NCI-H187 treated with DMSO at 0.1 percent for 48 hours (cell line): ENCODE data around the gene RPAP2.
"Not testable (repeated sequence)": the region's sequence is repeated elsewhere in the genome, so short reads cannot be mapped to it uniquely, and the experiment has no call there.

Experiments used
- DNase-seq: peaks from one replicate; lab custom pipeline; 2025; lab: John Stamatoyannopoulos, UW

Gene RPAP2

GRCh38 chr1:92298573-92299476, at the start of gene RPAP2, which contains the start of gene GLMN:
TSS of gene RPAP2 (plus strand) at chr1:92299059. CDS start at chr1:92299074, 15 bp downstream.
TSS of gene GLMN (minus strand) at chr1:92298987. CDS start at chr1:92297999, 988 bp downstream.
- DNase-seq = no peak

- DNase-seq = not testable (repeated sequence)
Observed at GRCh38 chr1:92254714-92255113, 44.1 kb upstream of the RPAP2 start.

GRCh38 chr1:92259350-92259749, 39.5 kb upstream of the RPAP2 start:
- DNase-seq = no peak

- no peak for DNase-seq
Observed at GRCh38 chr1:92262516-92262915, 36.3 kb upstream of the RPAP2 start.

- DNase-seq = no peak
Observed at GRCh38 chr1:92273039-92273438, 25.8 kb upstream of the RPAP2 start.

- DNase-seq = no peak
Observed at GRCh38 chr1:92274939-92275338, 23.9 kb upstream of the RPAP2 start.

- DNase-seq = no peak
Observed at GRCh38 chr1:92276082-92276481, 22.8 kb upstream of the RPAP2 start.

GRCh38 chr1:92277105-92277723, 21.6 kb upstream of the RPAP2 start:
- DNase-seq = no peak

GRCh38 chr1:92279781-92280180, 19.1 kb upstream of the RPAP2 start:
- DNase-seq = not testable (repeated sequence)

- not testable (repeated sequence) for DNase-seq
Observed at GRCh38 chr1:92281411-92281810, 17.4 kb upstream of the RPAP2 start.

GRCh38 chr1:92291372-92291999, 7.4 kb upstream of the RPAP2 start:
- DNase-seq = no peak

GRCh38 chr1:92298213-92298572, 666 bp upstream of the RPAP2 start:
- no peak for DNase-seq

- no peak for DNase-seq
Observed at GRCh38 chr1:92299477-92300150, 755 bp downstream of the RPAP2 start.

- DNase-seq = no peak
Observed at GRCh38 chr1:92301021-92301420, 2.2 kb downstream of the RPAP2 start.

- no peak for DNase-seq
Observed at GRCh38 chr1:92306020-92306419, 7.2 kb downstream of the RPAP2 start.

GRCh38 chr1:92307980-92308379, 9.1 kb downstream of the RPAP2 start:
- no peak for DNase-seq

GRCh38 chr1:92310185-92310597, 11.3 kb downstream of the RPAP2 start:
- no peak for DNase-seq

GRCh38 chr1:92314024-92314423, 15.2 kb downstream of the RPAP2 start:
- DNase-seq = no peak

GRCh38 chr1:92315766-92316599, 17.1 kb downstream of the RPAP2 start:
- no peak for DNase-seq

- DNase-seq = no peak
Observed at GRCh38 chr1:92317836-92318493, 19.1 kb downstream of the RPAP2 start.
